ENCODE results near the gene CD84.

DNA sequence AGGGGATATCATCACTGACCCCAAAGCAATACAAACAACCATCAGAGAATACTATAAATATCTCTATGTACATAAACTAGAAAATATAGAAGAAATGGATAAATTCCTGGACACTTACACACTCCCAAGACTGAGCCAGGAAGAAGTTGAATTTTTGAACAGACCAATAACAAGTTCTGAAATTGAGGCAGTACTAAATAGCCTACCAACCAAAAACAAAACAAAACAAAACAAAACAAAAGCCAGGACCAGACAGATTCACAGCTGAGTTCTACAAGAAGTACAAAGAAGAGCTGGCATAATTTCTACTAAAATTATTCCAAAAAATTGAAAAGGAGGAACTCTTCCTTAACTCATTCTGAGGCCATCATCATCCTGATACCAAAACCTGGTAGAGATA lies 18.5 kb downstream of the CD84 start:
- TF ChIP-seq, protein P1, sequence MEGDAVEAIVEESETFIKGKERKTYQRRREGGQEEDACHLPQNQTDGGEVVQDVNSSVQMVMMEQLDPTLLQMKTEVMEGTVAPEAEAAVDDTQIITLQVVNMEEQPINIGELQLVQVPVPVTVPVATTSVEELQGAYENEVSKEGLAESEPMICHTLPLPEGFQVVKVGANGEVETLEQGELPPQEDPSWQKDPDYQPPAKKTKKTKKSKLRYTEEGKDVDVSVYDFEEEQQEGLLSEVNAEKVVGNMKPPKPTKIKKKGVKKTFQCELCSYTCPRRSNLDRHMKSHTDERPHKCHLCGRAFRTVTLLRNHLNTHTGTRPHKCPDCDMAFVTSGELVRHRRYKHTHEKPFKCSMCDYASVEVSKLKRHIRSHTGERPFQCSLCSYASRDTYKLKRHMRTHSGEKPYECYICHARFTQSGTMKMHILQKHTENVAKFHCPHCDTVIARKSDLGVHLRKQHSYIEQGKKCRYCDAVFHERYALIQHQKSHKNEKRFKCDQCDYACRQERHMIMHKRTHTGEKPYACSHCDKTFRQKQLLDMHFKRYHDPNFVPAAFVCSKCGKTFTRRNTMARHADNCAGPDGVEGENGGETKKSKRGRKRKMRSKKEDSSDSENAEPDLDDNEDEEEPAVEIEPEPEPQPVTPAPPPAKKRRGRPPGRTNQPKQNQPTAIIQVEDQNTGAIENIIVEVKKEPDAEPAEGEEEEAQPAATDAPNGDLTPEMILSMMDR (IDR thresholded peaks at IDR 0.05) = no peak
- no peak for TF ChIP-seq EP300 (IDR thresholded peaks at IDR 0.05)
- TF ChIP-seq POLR2A (IDR thresholded peaks at IDR 0.05) = no peak
